NT2/D1 (cell line): ENCODE results near the gene UBC.

Experiments
- SUZ12 ChIP-seq: IDR thresholded peaks from 2 replicates; pipeline ENCODE4 v1.6.1; 2011; ENCODE audit not compliant: insufficient read length, insufficient read depth; ENCODE audit errors: extremely low read depth
- YY1 ChIP-seq: IDR thresholded peaks from 2 replicates; pipeline ENCODE4 v1.6.1; 2011; ENCODE audit not compliant: insufficient read length, insufficient read depth
- ZNF274 ChIP-seq: IDR thresholded peaks from 2 replicates; pipeline ENCODE4 v1.6.1; 2011; ENCODE audit warnings: mild to moderate bottlenecking, low read depth, low read length

- no peak for TF ChIP-seq SUZ12
- TF ChIP-seq ZNF274 = no peak
- no peak for TF ChIP-seq YY1
Observed at GRCh38 chr12:124949066-124949465, 34.6 kb upstream of the UBC start.
